ENCODE results near the gene CBX7. TPM values are rescaled to one million over a fixed set of nuclear protein-coding genes. Genes with fewer than 3 reads are reported as not detected.

Gene CBX7
- total RNA-seq, 1 donor from 2014 or later, result 4.7 TPM

DNA sequence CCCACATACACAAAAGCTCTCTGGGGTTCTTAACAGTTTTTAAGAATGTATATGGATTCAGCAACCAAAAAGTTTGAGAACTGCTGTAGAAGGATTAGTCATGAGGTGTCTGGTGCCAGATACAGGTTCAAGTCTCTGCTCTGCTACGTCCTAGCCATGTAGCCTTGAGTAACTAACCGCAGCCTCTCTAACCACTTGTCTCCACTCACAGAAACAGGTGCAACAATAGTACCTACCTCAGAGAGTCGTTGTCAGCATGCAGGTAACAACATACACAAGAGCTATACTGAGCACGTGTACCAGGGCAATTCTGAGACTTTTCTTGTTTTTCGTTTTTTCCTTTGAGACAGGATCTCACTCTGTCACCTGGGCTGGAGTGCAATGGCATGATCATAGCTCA lies 26.9 kb downstream of the CBX7 start:
- peaks cover 7 to 13% (median 9%) of the 10 kb centered on the region in 3 donors for H3K36me3 ChIP-seq (ENCODE audit: control insufficient read depth in 3 of 3, insufficient read depth in 3 of 3, low read length in 3 of 3)
- H3K9ac ChIP-seq (ENCODE audit: low read depth in 1 of 3, low read length in 3 of 3), result no peak overlapping the region
- no peak overlapping the region for H3K4me3 ChIP-seq (ENCODE audit: low read length in 3 of 3)
- H3K4me1 ChIP-seq (ENCODE audit: control insufficient read depth in 3 of 3, insufficient read depth in 3 of 3, low read length in 3 of 3), result no peaks in the 10 kb centered on the region
- H3K9me3 ChIP-seq (ENCODE audit: control insufficient read depth in 3 of 3, low read length in 3 of 3), result no peaks in the 10 kb centered on the region
- peaks cover 0 to 4% (median 2%) of the 10 kb centered on the region in 3 donors for H3K27me3 ChIP-seq (ENCODE audit: control insufficient read depth in 3 of 3, insufficient read depth in 3 of 3, low read length in 3 of 3)
- H3K27ac ChIP-seq (ENCODE audit: low read depth, low read length), result no peak overlapping the region

DNA sequence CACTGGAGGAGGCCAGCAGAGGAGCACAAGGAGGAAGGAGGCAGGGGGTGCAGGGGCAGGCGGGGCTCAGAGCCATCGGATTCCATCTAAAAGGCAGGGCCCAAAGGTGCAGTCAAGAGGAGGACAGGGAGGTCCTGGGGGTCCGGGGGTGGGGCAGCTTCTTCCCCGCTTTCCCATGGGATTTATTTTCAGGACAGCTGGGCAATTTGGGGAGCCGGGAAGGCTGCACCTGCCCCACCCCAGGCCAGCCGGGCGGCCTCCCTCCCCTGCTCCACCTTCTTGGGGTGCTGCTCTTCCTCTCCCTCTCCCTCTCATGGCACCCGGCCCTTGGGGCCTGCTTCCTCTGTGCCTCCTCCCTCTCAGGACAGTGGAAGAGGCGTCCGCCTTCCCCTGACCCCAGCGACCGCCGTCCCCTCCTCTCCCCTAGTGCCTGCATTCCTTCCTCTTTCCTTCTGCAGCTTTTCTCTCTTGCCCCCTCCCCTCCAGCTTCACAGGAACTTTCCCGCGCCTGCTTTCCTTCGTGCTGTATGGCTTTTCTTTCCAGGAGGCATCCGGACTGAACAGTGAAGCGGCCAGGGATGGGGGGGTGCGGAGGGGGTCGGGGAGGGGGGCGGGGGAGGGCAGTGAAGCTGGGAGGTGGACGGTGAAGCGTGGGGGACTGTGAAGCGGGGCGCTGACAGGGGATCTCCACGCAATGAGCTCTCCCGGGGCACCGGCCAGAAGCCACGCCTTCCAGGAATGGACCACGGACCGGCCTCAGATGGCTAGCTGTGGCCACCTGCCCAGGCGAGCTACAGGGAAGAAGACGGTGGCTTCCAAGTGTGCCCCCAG lies 28.5 kb downstream of the CBX7 start:
- no peaks in the 10 kb centered on the region for H3K9me3 ChIP-seq (ENCODE audit: control insufficient read depth in 3 of 3, low read length in 3 of 3)
- peaks cover 0 to 4% (median 3%) of the 10 kb centered on the region in 3 donors for H3K36me3 ChIP-seq (ENCODE audit: control insufficient read depth in 3 of 3, insufficient read depth in 3 of 3, low read length in 3 of 3)
- H3K9ac ChIP-seq (ENCODE audit: low read depth in 1 of 3, low read length in 3 of 3), result no peak overlapping the region
- peaks cover 0 to 4% (median 2%) of the 10 kb centered on the region in 3 donors for H3K27me3 ChIP-seq (ENCODE audit: control insufficient read depth in 3 of 3, insufficient read depth in 3 of 3, low read length in 3 of 3)
- H3K27ac ChIP-seq (ENCODE audit: low read depth, low read length), result no peak overlapping the region
- no peaks in the 10 kb centered on the region for H3K4me1 ChIP-seq (ENCODE audit: control insufficient read depth in 3 of 3, insufficient read depth in 3 of 3, low read length in 3 of 3)
- no peak overlapping the region for H3K4me3 ChIP-seq (ENCODE audit: low read length in 3 of 3)

DNA sequence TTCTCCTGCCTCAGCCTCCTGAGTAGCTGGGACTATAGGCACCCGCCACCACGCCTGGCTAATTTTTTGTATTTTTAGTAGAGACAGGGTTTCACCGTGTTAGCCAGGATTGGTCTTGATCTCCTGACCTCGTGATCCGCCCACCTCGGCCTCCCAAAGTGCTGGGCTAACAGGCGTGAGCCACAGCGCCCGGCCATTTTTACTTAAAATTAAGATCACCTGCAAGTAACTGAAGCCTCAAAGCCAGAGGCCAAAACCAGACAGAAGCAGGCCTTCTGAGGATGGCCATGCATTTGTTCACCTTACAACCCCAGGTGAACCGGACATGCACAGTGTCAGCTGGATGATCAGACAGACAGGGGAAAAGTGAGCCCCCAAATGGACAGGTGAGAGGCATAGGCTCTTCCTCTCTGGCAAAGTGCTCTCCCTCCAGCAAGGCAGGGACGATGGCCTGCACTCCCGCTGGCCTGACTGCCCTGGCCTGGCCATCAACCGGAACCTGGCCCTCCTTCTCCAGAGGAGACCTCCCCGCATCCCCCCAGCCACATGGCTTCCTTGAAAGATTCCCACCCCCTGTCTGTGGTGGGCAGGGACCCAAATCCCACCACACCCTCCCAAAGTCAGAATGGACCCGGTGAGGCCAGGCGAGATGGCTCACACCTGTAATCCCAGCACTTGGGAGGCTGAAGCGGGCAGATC lies 29.6 kb downstream of the CBX7 start:
- Histone ChIP-seq H3K4me1 (ENCODE audit: control insufficient read depth in 3 of 3, insufficient read depth in 3 of 3, low read length in 3 of 3) (no peaks in the 10 kb centered on the region), H3K27ac (ENCODE audit: low read depth, low read length) (no peak overlapping the region), H3K9ac (ENCODE audit: low read depth in 1 of 3, low read length in 3 of 3) (no peak overlapping the region), H3K4me3 (ENCODE audit: low read length in 3 of 3) (no peak overlapping the region), H3K9me3 (ENCODE audit: control insufficient read depth in 3 of 3, low read length in 3 of 3) (no peaks in the 10 kb centered on the region), H3K27me3 (ENCODE audit: control insufficient read depth in 3 of 3, insufficient read depth in 3 of 3, low read length in 3 of 3) (peaks cover 0 to 11% (median 5%) of the 10 kb centered on the region in 3 donors), H3K36me3 (ENCODE audit: control insufficient read depth in 3 of 3, insufficient read depth in 3 of 3, low read length in 3 of 3) (no peaks in the 10 kb centered on the region)

DNA sequence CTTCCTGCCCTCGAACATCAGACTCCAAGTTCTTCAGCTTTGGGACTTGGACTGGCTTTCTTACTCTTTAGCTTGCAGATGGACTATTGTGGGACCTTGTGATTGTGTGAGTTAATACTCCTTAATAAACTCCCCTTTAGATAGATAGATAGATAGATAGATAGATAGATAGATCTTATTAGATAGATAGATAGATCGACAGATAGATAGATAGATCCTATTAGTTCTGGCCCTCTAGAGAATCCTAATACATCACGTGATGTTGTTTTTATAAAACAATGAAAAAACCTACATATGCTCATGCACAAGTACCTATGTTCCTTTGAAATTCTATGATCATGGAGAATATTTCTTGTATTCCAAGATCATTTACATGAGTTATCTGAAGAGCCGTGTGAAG lies 31.5 kb downstream of the CBX7 start:
- H3K4me3 ChIP-seq (ENCODE audit: low read length in 3 of 3), result no peak overlapping the region
- H3K27ac ChIP-seq (ENCODE audit: low read depth, low read length), result no peak overlapping the region
- H3K9me3 ChIP-seq (ENCODE audit: control insufficient read depth in 3 of 3, low read length in 3 of 3), result no peaks in the 10 kb centered on the region
- peaks cover under 1 to 20% (median 3%) of the 10 kb centered on the region in 3 donors for H3K27me3 ChIP-seq (ENCODE audit: control insufficient read depth in 3 of 3, insufficient read depth in 3 of 3, low read length in 3 of 3)
- H3K9ac ChIP-seq (ENCODE audit: low read depth in 1 of 3, low read length in 3 of 3), result no peak overlapping the region
- no peaks in the 10 kb centered on the region for H3K36me3 ChIP-seq (ENCODE audit: control insufficient read depth in 3 of 3, insufficient read depth in 3 of 3, low read length in 3 of 3)
- H3K4me1 ChIP-seq (ENCODE audit: control insufficient read depth in 3 of 3, insufficient read depth in 3 of 3, low read length in 3 of 3), result no peaks in the 10 kb centered on the region

DNA sequence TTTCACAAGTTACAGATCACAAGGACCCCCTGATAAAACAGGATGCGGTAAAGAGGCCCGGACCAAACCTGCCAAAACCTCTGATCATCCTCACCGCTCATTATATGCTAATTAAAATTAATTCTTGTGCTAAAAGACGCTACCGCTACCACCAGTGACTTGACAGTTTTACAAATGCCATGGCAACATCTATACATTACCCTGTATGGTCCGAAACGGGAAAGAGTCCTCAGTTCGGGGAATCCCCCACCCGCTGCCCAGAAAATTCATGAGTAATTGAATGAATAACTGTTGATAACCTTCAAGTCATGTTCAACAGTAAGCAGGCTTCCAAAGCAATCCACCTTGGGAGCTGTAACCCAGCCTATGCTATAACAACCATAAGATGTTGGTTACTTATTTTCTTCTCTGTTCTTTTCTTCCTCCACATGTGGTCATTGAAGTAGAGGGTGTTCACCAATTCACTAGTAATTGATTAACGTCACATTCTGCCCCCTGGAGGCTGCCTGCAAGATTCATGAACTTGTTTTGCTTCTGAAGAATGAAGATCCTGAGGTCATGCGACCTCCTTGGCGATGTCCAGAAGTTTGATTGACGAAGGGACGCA lies 34.8 kb downstream of the CBX7 start:
- no peak overlapping the region for H3K4me3 ChIP-seq (ENCODE audit: low read length in 3 of 3)
- H3K27ac ChIP-seq (ENCODE audit: low read depth, low read length), result no peak overlapping the region

DNA sequence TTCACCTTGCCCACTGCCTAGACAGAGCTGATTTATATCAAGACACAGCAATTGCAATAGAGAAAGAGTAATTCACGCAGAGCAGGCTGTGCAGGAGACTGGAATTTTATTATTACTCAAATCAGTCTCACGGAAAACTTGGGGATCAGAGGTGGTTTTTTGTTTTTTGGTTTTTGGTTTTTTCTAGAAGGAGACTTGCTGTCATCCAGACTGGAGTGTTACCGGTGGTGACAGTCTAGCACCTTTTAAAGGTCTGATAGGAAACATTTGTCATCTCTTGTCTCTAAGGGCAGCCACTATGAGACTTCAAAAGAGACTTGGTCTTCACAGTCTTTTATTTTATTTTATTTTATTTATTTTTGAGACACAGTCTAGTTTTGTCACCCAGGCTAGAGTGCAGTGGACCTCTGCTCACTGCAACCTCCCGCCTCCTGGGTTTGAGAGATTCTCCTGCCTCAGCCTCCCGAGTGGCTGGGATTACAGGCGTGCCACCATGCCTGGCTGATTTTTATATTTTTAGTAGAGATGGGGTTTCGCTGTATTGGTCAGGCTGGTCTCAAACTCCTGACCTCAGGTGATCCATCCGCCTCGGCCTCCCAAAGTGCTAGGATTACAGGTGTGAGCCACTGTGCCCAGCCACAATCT lies 36.4 kb downstream of the CBX7 start:
- no peak overlapping the region for H3K4me3 ChIP-seq (ENCODE audit: low read length in 3 of 3)
- H3K27me3 ChIP-seq (ENCODE audit: control insufficient read depth in 3 of 3, insufficient read depth in 3 of 3, low read length in 3 of 3), result peaks cover 11 to 27% (median 12%) of the 10 kb centered on the region in 3 donors
- H3K9me3 ChIP-seq (ENCODE audit: control insufficient read depth in 3 of 3, low read length in 3 of 3), result no peaks in the 10 kb centered on the region
- H3K27ac ChIP-seq (ENCODE audit: low read depth, low read length), result no peak overlapping the region
- H3K4me1 ChIP-seq (ENCODE audit: control insufficient read depth in 3 of 3, insufficient read depth in 3 of 3, low read length in 3 of 3), result no peaks in the 10 kb centered on the region
- no peak overlapping the region for H3K9ac ChIP-seq (ENCODE audit: low read depth in 1 of 3, low read length in 3 of 3)
- H3K36me3 ChIP-seq (ENCODE audit: control insufficient read depth in 3 of 3, insufficient read depth in 3 of 3, low read length in 3 of 3), result no peaks in the 10 kb centered on the region

More for the DNA sequence above, 34.8 kb downstream of the CBX7 start:
- no peaks in the 10 kb centered on the region for H3K4me1 ChIP-seq (ENCODE audit: control insufficient read depth in 3 of 3, insufficient read depth in 3 of 3, low read length in 3 of 3)
- peaks cover 11 to 27% (median 12%) of the 10 kb centered on the region in 3 donors for H3K27me3 ChIP-seq (ENCODE audit: control insufficient read depth in 3 of 3, insufficient read depth in 3 of 3, low read length in 3 of 3)
- H3K36me3 ChIP-seq (ENCODE audit: control insufficient read depth in 3 of 3, insufficient read depth in 3 of 3, low read length in 3 of 3), result no peaks in the 10 kb centered on the region
- no peak overlapping the region for H3K9ac ChIP-seq (ENCODE audit: low read depth in 1 of 3, low read length in 3 of 3)
- H3K9me3 ChIP-seq (ENCODE audit: control insufficient read depth in 3 of 3, low read length in 3 of 3), result no peaks in the 10 kb centered on the region

DNA sequence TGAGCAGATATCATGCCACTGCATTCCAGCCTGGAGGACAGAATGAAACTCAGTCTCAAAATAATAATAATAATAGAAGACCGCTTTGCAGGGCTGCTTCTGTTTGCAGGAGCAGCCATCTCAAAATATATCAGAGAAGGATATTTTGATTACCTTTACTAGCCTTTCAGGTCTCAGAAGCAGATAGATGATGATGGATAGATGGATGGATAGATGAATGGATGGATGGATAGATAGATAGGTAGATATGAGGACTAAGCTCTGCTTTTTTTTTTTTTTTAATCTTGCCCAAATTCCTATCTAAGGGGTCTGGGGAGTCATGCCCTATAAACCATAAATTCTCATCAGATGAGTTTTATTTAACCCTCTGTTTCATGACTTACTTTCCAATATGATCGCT lies 36.9 kb downstream of the CBX7 start:
- Histone ChIP-seq H3K9me3 (ENCODE audit: control insufficient read depth in 3 of 3, low read length in 3 of 3) (no peaks in the 10 kb centered on the region), H3K27me3 (ENCODE audit: control insufficient read depth in 3 of 3, insufficient read depth in 3 of 3, low read length in 3 of 3) (peaks cover 13 to 29% (median 15%) of the 10 kb centered on the region in 3 donors), H3K4me3 (ENCODE audit: low read length in 3 of 3) (no peak overlapping the region), H3K9ac (ENCODE audit: low read depth in 1 of 3, low read length in 3 of 3) (no peak overlapping the region), H3K4me1 (ENCODE audit: control insufficient read depth in 3 of 3, insufficient read depth in 3 of 3, low read length in 3 of 3) (no peaks in the 10 kb centered on the region), H3K27ac (ENCODE audit: low read depth, low read length) (no peak overlapping the region), H3K36me3 (ENCODE audit: control insufficient read depth in 3 of 3, insufficient read depth in 3 of 3, low read length in 3 of 3) (no peaks in the 10 kb centered on the region)

DNA sequence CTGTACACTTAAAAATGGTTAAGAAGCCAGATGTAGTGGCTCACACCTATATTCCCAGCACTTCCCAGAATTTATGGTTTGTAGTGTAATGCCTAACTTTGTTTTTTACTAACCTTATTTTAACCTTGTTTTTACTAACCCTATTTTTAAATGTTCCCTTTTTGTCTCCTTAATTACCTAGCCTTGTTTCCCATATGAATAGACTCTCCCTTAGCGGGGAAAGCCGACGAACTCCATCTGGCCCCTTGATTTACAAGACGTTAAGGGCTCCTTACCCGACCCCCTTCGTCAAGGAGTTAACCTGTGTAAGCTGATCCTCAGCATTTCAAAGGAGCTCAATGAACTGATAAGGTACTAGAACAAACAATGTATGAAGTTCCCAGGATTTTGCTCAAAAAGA lies 38.4 kb downstream of the CBX7 start:
- H3K4me3 ChIP-seq (ENCODE audit: low read length in 3 of 3), result no peak overlapping the region
- H3K27ac ChIP-seq (ENCODE audit: low read depth, low read length), result no peak overlapping the region
- peaks cover 17 to 30% (median 19%) of the 10 kb centered on the region in 3 donors for H3K27me3 ChIP-seq (ENCODE audit: control insufficient read depth in 3 of 3, insufficient read depth in 3 of 3, low read length in 3 of 3)
- H3K36me3 ChIP-seq (ENCODE audit: control insufficient read depth in 3 of 3, insufficient read depth in 3 of 3, low read length in 3 of 3), result no peaks in the 10 kb centered on the region
- no peaks in the 10 kb centered on the region for H3K9me3 ChIP-seq (ENCODE audit: control insufficient read depth in 3 of 3, low read length in 3 of 3)
- H3K9ac ChIP-seq (ENCODE audit: low read depth in 1 of 3, low read length in 3 of 3), result no peak overlapping the region
- no peaks in the 10 kb centered on the region for H3K4me1 ChIP-seq (ENCODE audit: control insufficient read depth in 3 of 3, insufficient read depth in 3 of 3, low read length in 3 of 3)

DNA sequence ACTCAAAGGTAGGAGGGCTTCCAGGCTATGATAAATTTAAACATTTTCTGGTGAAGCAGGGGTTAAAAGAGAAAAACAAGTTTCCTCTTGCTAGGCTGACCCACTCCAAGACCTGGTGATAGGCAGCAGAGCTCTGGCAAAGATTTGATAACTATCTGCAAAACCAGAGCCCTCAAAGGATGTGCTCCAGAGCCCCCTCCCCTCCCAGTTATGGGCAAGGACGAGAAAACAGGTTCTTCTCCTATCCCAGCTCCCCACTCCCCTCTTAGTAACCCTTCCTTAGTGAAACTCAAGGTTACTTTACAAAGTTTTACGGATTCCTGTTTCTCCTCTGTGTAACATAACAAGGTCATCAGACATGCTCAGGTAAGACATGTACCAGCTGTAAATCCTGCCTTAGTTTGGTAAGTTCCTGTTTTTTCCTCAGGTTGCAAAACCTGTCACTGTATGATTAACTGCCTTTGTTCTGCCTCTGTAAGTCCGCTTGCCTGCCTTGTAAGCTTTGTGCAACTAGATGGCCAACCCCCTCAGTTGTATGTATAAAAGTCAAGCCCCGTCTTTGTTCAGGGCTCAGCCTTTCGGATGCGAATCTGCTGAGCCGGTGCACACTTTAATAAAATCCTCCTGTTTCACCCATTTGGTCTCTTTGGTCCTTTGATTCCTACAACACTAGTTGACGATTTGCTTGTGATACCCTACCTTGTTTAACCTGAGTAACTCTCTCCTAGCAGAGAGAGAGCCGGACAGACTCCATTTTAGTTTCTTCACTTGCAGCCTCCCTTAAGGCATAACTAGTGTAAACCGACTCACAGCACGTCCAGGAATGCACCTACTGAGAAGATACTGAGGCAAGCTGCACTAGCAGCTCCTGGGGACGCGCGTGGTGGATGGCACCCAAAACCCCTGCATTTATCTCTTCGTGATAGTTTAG lies 41.6 kb downstream of the CBX7 start:
- H3K27ac ChIP-seq (ENCODE audit: low read depth, low read length), result no peak overlapping the region
- no peaks in the 10 kb centered on the region for H3K9me3 ChIP-seq (ENCODE audit: control insufficient read depth in 3 of 3, low read length in 3 of 3)
- peaks cover 14 to 16% (median 16%) of the 10 kb centered on the region in 3 donors for H3K27me3 ChIP-seq (ENCODE audit: control insufficient read depth in 3 of 3, insufficient read depth in 3 of 3, low read length in 3 of 3)
- H3K36me3 ChIP-seq (ENCODE audit: control insufficient read depth in 3 of 3, insufficient read depth in 3 of 3, low read length in 3 of 3), result no peaks in the 10 kb centered on the region
- H3K9ac ChIP-seq (ENCODE audit: low read depth in 1 of 3, low read length in 3 of 3), result no peak overlapping the region
- H3K4me3 ChIP-seq (ENCODE audit: low read length in 3 of 3), result no peak overlapping the region
- no peaks in the 10 kb centered on the region for H3K4me1 ChIP-seq (ENCODE audit: control insufficient read depth in 3 of 3, insufficient read depth in 3 of 3, low read length in 3 of 3)
